SK-N-SH (cell line): Measurements from ENCODE around the gene CLK1. TPM values are rescaled to one million over a fixed set of nuclear protein-coding genes. Genes with fewer than 3 reads are reported as not detected.
A peak's percentile ranks its signal among the peaks of the same experiment; 100 is the strongest.
"Not testable (repeated sequence)": the region's sequence is repeated elsewhere in the genome, so short reads cannot be mapped to it uniquely, and the experiment has no call there.

ENCODE experiments used
- CTCF ChIA-PET: fragments of 300-600, 350-600 bp; formaldehyde crosslinking; extraction: SDS; loops from one replicate; lab custom pipeline; 2021; lab: Yijun Ruan, JAX
- POLR2A ChIA-PET: fragments of 350-600 bp; sonication (Branson Sonifier 250); formaldehyde crosslinking; extraction: SDS; loops from one replicate; lab custom pipeline; 2020; ENCODE audit warnings: antibody characterized with exemption, inconsistent platforms; lab: Yijun Ruan, JAX
- DNase-seq: peaks from one replicate; pipeline ENCODE4 v3.0.0; 2012
- H2AFZ ChIP-seq: fragments of 200-600 bp; sonication (generic); 2 replicates; pipeline ENCODE4 v1.8.1; 2016; ENCODE audit warnings: antibody characterized with exemption, mild to moderate bottlenecking, low read depth
- H3F3A ChIP-seq: fragments of 200-600 bp; sonication (generic); replicated peaks from 2 replicates; pipeline ENCODE3; 2016; ENCODE audit warnings: antibody characterized with exemption, mild to moderate bottlenecking; ENCODE audit not compliant: insufficient read depth
- H3K27ac ChIP-seq, 2 experiments: fragments of 200-500 bp in 1 of 2; fragments of 200-600 bp in 1 of 2; sonication (Bioruptor generic) in 1 of 2; sonication (generic), shearing (Covaris generic) in 1 of 2; 2 replicates each; pipeline versions ENCODE4 v1.5.1 to v1.6.1; 2014 to 2016; ENCODE audit warnings: low read depth in 2 of 2, inconsistent platforms in 1 of 2, low read length in 1 of 2, mild to moderate bottlenecking in 1 of 2, mixed read lengths in 1 of 2
- H3K27me3 ChIP-seq: fragments of 200-600 bp; sonication (generic), shearing (Covaris generic); 2 replicates; pipeline ENCODE4 v1.6.1; 2016; ENCODE audit warnings: mixed run types; ENCODE audit not compliant: insufficient read depth
- H3K36me3 ChIP-seq, 2 experiments: fragments of 200-500 bp in 1 of 2; fragments of 200-600 bp in 1 of 2; sonication (Bioruptor generic) in 1 of 2; sonication (generic) in 1 of 2; replicated peaks in 1 of 2; 2 replicates each; pipeline versions ENCODE3 to v1.5.1; 2014 to 2016; ENCODE audit warnings: low read length in 1 of 2, mild to moderate bottlenecking in 1 of 2; ENCODE audit not compliant: insufficient read depth in 2 of 2, control insufficient read depth in 1 of 2
- H3K4me1 ChIP-seq, 2 experiments: fragments of 200-500 bp in 1 of 2; fragments of 200-600 bp in 1 of 2; sonication (Bioruptor generic) in 1 of 2; sonication (generic), shearing (Covaris generic) in 1 of 2; 2 replicates each; pipeline versions ENCODE4 v1.5.1 to v1.6.1; 2014 to 2016; ENCODE audit warnings: low read depth in 1 of 2, low read length in 1 of 2, mixed run types in 1 of 2; ENCODE audit not compliant: insufficient read depth in 2 of 2, control insufficient read depth in 1 of 2
- H3K4me2 ChIP-seq: fragments of 200-600 bp; sonication (generic), shearing (Covaris generic); 2 replicates; pipeline ENCODE4 v1.6.1; 2017; ENCODE audit warnings: mixed run types
- H3K4me3 ChIP-seq, 2 experiments: fragments of 200-500 bp in 1 of 2; fragments of 200-600 bp in 1 of 2; sonication (Bioruptor generic) in 1 of 2; sonication (generic), shearing (Covaris generic) in 1 of 2; 2 replicates each; pipeline versions ENCODE4 v1.5.1 to v1.8.1; 2014 to 2016; ENCODE audit warnings: low read depth in 2 of 2, inconsistent platforms in 1 of 2, low read length in 1 of 2, mild to moderate bottlenecking in 1 of 2, mixed read lengths in 1 of 2, moderate library complexity in 1 of 2
- H3K79me2 ChIP-seq: fragments of 200-600 bp; sonication (generic); 2 replicates; pipeline ENCODE4 v1.8.1; 2017; ENCODE audit warnings: mild to moderate bottlenecking; ENCODE audit not compliant: insufficient read depth
- H3K9ac ChIP-seq: fragments of 200-600 bp; sonication (generic); 2 replicates; pipeline ENCODE4 v1.6.1; 2017; ENCODE audit warnings: mixed run types
- H3K9me2 ChIP-seq: fragments of 200-600 bp; sonication (generic); 2 replicates; pipeline ENCODE4 v1.6.1; 2017; ENCODE audit warnings: mixed run types
- H3K9me3 ChIP-seq: fragments of 200-600 bp; sonication (generic); 2 replicates; pipeline ENCODE4 v1.6.1; 2017; ENCODE audit warnings: mixed run types, mild to moderate bottlenecking, moderate library complexity
- H4K20me1 ChIP-seq: fragments of 200-600 bp; sonication (generic); 2 replicates; pipeline ENCODE4 v1.6.1; 2017; ENCODE audit warnings: mild to moderate bottlenecking, mixed run types; ENCODE audit not compliant: insufficient read depth
- CHD2 ChIP-seq: fragments of 150-350 bp; IDR thresholded peaks from 2 replicates; pipeline ENCODE4 v1.6.1; 2018; ENCODE audit warnings: low read length; ENCODE audit not compliant: partially characterized antibody
- CTCF ChIP-seq: fragments of 200-600 bp; sonication (generic); IDR thresholded peaks from 2 replicates; pipeline ENCODE4 v1.6.1; 2017; ENCODE audit warnings: antibody characterized with exemption, mild to moderate bottlenecking, moderate library complexity
- ELF1 ChIP-seq: IDR thresholded peaks from 2 replicates; pipeline ENCODE4 v1.4.0; 2012
- IRF3 ChIP-seq: fragments of 150-350 bp; IDR thresholded peaks from 2 replicates; pipeline ENCODE4 v1.6.1; 2016; ENCODE audit warnings: mild to moderate bottlenecking, low read depth, low read length
- MAX ChIP-seq: IDR thresholded peaks from 2 replicates; pipeline ENCODE4 v1.4.0; 2012; ENCODE audit warnings: low read depth
- MEF2A ChIP-seq: IDR thresholded peaks from 2 replicates; pipeline ENCODE4 v1.4.0; 2012; ENCODE audit warnings: low read depth, borderline replicate concordance
- MXI1 ChIP-seq: IDR thresholded peaks from 2 replicates; pipeline ENCODE4 v1.6.1; 2012; ENCODE audit warnings: mild to moderate bottlenecking, low read depth, low read length, improper control_type of control experiment
- RAD21 ChIP-seq: IDR thresholded peaks from 2 replicates; pipeline ENCODE4 v1.6.1; 2012; ENCODE audit warnings: mild to moderate bottlenecking, low read length
- RCOR1 ChIP-seq: fragments of 150-350 bp; IDR thresholded peaks from 2 replicates; pipeline ENCODE4 v1.6.1; 2017; ENCODE audit warnings: antibody characterized with exemption, low read length
- REST ChIP-seq: IDR thresholded peaks from 2 replicates; pipeline ENCODE4 v1.6.1; 2012; ENCODE audit warnings: mild to moderate bottlenecking, low read depth, low read length, moderate library complexity
- SIN3A ChIP-seq: IDR thresholded peaks from 2 replicates; pipeline ENCODE4 v1.6.1; 2012; ENCODE audit warnings: low read depth, mild to moderate bottlenecking, low read length, moderate library complexity, borderline replicate concordance
- SMC3 ChIP-seq: IDR thresholded peaks from 2 replicates; pipeline ENCODE4 v1.6.1; 2012; ENCODE audit warnings: low read depth, low read length, improper control_type of control experiment
- TAF1 ChIP-seq: IDR thresholded peaks from 2 replicates; pipeline ENCODE4 v1.6.1; 2012; ENCODE audit warnings: low read depth, mild to moderate bottlenecking, low read length, moderate library complexity, borderline replicate concordance
- TCF12 ChIP-seq: IDR thresholded peaks from 2 replicates; pipeline ENCODE4 v1.4.0; 2012
- YY1 ChIP-seq: IDR thresholded peaks from 2 replicates; pipeline ENCODE4 v1.4.0; 2012; ENCODE audit warnings: low read depth, mild to moderate bottlenecking
- ZBTB33 ChIP-seq: IDR thresholded peaks from 2 replicates; pipeline ENCODE4 v1.4.0; 2012; ENCODE audit warnings: low read depth, borderline replicate concordance
- WGBS: methylation state at CpG from one replicate; pipeline ENCODE4 v1.1.6; 2017; ENCODE audit warnings: low lambda C conversion rate; 5-methylcytosine and 5-hydroxymethylcytosine counted together
- polyA plus RNA-seq, 3 experiments: library from polyadenylated mRNA; depleted of rRNA; stranded (reverse); fragments of >200 nt; gene quantifications; 2 replicates each; pipeline ENCODE4 v1.2.3, GENCODE V29; 2012

Gene CLK1
- polyA plus RNA-seq, 1 of the 3 experiments (the other 2 are of a cell fraction), result 31.1 TPM

- TF ChIP-seq REST (peak; percentile 38; the same call in 1 of the 2 replicates), ZBTB33 (no peak; the same call in 1 of the 2 replicates), ELF1 (peak; percentile 84), IRF3 (no peak), RAD21 (no peak), MAX (peak; percentile 82), CHD2 (peak; percentile 68), TAF1 (peak; percentile 91), RCOR1 (peak; percentile 56), MXI1 (peak; percentile 76), CTCF (no peak; the same call in 1 of the 2 replicates), TCF12 (no peak), SMC3 (no peak), MEF2A (no peak), YY1 (peak; percentile 15; the same call in 1 of the 2 replicates), SIN3A (peak; percentile 69; the same call in 1 of the 2 replicates)
Observed at GRCh38 chr2:200888704-200889625, 24.5 kb upstream of the CLK1 start, which contains the start of the genes NIF3L1 and PPIL3 (continued).

- H3K79me2 ChIP-seq, H3K9me2 ChIP-seq, H3K4me2 ChIP-seq, H4K20me1 ChIP-seq, H3K4me3 ChIP-seq, H3F3A ChIP-seq, POLR2A ChIA-PET, H3K27me3 ChIP-seq, CTCF ChIA-PET, DNase-seq, H2AFZ ChIP-seq, H3K9ac ChIP-seq, H3K9me3 ChIP-seq, H3K4me1 ChIP-seq, H3K27ac ChIP-seq: not testable (repeated sequence)
- H3K36me3 ChIP-seq, result peaks cover 25 to 68% of the 10 kb centered on the region in 2 experiments
- WGBS, result 87% methylated on average over 2 of the region's 2 CpGs
Observed at GRCh38 chr2:200881715-200882249, 17.3 kb upstream of the CLK1 start.
